Measurements from ENCODE around the gene CLDN25. TPM values are rescaled to one million over a fixed set of nuclear protein-coding genes. Genes with fewer than 3 reads are reported as not detected.
A peak's percentile ranks its signal among the peaks of the same experiment; 100 is the strongest.
"Not testable (repeated sequence)": the region's sequence is repeated elsewhere in the genome, so short reads cannot be mapped to it uniquely, and the experiment has no call there.

The CLDN25 gene
- total and polyA plus RNA-seq, 5 experiments from 2014 or later, result not detected

DNA sequence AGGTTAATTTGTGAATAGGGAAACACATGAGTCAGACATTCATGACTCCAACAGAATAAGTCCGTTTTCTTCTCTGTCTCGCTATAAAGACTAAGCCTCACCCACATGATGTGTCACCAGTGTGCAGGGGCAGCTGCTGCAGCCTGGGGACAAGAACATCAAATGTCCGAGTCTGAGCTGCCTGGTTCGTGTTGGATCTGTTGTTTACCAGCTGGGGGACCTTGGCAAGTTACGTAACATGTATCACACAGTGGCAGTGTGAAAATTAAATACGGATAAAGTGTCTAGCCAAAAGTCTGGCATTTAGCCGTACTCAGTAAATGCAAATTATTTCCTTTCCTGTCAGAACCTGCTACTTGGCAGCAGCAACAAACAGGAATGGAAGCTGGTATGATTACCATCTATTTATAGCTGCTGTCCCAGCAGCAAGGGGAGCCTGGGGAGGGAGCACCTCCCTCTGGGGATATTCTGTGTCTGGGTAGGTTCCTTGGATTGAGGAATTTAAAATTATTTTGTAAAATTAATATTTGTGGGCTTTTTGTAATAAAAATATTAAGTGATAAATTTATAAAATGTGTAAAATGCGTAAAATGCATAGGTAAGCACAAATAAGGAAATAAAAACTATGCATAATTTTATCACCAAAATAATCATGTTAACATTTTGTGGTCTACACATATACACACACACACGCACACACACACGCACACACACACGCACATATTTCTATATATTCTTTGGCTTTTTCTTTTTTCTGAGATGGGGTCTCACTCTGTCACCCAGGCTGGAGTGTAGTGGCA lies 1.3 kb upstream of the CLDN25 start:
- H3K27ac Mint-ChIP-seq, result no peak overlapping the region
- DNase-seq, result no peak
- peaks cover 3 to 25% (median 10%) of the 10 kb centered on the region in 5 donors for H3K27me3 Mint-ChIP-seq
- H3K9me3 Mint-ChIP-seq, result no peaks in the 10 kb centered on the region
- ATAC-seq, result no peak
- H3K36me3 Mint-ChIP-seq, result no peaks in the 10 kb centered on the region
- H3K4me1 Mint-ChIP-seq, result peaks cover 4 to 9% (median 6%) of the 10 kb centered on the region in 4 donors
- POLR2A ChIA-PET, result no interaction called here
- H3K4me3 Mint-ChIP-seq, result no peak overlapping the region

DNA sequence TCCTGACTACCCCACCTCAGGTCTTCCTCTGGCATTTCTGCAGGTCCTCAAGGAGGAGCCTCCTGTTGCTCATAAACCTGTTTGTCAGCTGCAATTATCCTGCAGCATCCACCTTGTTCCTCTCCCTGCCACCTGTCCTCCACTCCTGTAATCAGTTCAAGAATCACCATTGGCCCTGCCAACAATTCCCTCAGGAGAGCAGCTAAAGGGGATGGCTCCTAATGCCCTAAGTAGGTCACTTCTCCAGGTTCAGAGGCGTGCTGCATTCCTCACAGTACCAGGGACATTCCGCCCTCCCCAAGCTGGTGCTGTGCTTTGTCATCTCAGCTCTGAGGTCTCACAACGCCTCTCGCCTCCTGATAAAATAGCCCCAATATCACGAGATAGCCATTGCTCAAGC lies 2.1 kb downstream of the CLDN25 start:
- DNase-seq (no peak), ATAC-seq (no peak)
- H3K27ac Mint-ChIP-seq, result no peak overlapping the region
- H3K4me3 Mint-ChIP-seq, result no peak overlapping the region
- H3K9me3 Mint-ChIP-seq, result no peaks in the 10 kb centered on the region
- no peaks in the 10 kb centered on the region for H3K4me1 Mint-ChIP-seq
- peaks cover 0 to 2% (median 0%) of the 10 kb centered on the region in 3 donors for H3K36me3 Mint-ChIP-seq
- peaks cover 3 to 39% (median 10%) of the 10 kb centered on the region in 5 donors for H3K27me3 Mint-ChIP-seq
- POLR2A ChIA-PET, result no interaction called here

DNA sequence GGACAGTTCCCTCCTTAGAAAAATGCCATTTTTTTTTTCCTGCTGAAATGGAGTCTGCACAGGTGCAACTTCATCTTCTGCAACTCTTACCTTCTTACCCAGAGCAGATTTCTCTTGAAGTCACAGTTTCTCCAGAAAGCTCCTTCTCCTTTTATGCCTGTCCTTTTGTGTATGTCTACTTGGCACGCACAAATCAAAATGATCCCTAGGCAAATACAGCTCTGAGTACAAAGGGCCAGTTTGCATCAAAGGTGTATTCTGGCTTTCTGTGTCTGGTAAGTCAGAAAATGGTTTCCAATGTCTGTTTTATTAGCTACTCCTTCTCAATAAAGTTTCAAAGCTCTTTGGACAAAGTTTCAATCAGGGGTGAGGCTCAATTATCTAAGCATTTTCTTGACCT lies 2.5 kb downstream of the CLDN25 start:
- POLR2A ChIA-PET, result no interaction called here
- DNase-seq, result no peak

DNA sequence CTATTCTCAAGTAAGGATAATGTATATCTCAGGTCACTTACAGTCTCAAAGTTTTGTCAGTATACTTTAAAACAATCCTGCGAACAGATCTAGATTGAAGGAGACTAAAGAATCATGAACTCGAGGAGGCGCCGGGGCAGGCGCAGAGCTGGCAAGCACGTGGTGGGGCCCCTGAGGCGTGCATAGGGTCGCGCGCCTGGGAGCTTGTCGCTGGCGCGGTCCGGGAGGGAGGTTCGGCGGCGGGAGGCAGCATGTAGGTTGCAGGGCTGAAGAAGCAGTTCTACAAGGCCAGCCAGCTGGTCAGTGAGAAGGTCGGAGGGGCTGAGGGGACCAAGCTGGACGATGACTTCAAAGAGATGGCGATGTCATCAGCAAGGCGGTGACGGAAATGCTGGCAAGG lies 9.4 kb downstream of the CLDN25 start:
- H3K4me3 Mint-ChIP-seq, DNase-seq, H3K9me3 Mint-ChIP-seq, H3K4me1 Mint-ChIP-seq, H3K36me3 Mint-ChIP-seq, POLR2A ChIA-PET, ATAC-seq: not testable (repeated sequence)
- peaks cover 2 to 26% (median 11%) of the 10 kb centered on the region in 5 donors for H3K27me3 Mint-ChIP-seq
- H3K27ac Mint-ChIP-seq, result peak overlapping the region in 1 of 10 donors; percentile 29

More for the DNA sequence above, 2.5 kb downstream of the CLDN25 start:
- ATAC-seq, result no peak
- Mint-ChIP-seq H3K36me3 (peaks cover 0 to 2% (median 0%) of the 10 kb centered on the region in 3 donors), H3K27me3 (peaks cover 3 to 43% (median 10%) of the 10 kb centered on the region in 5 donors), H3K4me1 (no peaks in the 10 kb centered on the region), H3K9me3 (no peaks in the 10 kb centered on the region), H3K4me3 (no peak overlapping the region), H3K27ac (no peak overlapping the region)

DNA sequence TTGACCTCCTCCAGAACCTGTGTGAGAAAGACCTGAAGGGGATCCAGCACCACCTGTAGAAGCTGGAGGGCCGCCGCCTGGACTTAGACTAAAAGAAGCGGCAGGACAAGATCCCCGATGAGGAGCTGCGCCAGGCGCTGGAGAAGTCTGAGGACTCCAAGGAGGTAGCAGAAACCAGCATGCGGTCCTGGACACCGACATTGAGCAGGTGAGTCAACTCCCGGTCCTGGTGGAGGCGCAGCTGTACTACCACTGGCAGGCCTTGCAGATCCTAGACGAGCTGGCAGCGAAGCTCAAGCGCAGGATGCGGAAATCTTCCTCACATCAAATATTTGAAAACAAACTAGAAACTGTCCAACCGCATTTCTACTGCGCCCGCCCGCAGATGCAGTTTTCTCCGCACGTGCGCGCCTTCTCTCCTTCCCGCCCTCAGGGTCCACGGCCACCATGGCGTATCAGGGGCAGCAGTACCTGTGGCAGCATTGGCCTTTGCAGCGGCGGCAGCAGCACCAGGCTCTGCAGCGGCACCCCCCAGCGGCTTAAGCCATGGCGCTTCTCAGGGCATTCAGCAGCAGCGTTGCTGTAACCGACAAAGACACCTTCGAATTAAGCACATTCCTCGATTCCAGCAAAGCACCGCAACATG lies 10.2 kb downstream of the CLDN25 start:
- no peak for DNase-seq
- no peak overlapping the region for H3K4me3 Mint-ChIP-seq
- peaks cover 0 to 2% (median 0%) of the 10 kb centered on the region in 3 donors for H3K36me3 Mint-ChIP-seq
- H3K27ac Mint-ChIP-seq, result no peak overlapping the region
- ATAC-seq, result no peak
- peaks cover 2 to 19% (median 10%) of the 10 kb centered on the region in 5 donors for H3K27me3 Mint-ChIP-seq
- H3K9me3 Mint-ChIP-seq, result no peaks in the 10 kb centered on the region
- no peaks in the 10 kb centered on the region for H3K4me1 Mint-ChIP-seq
- POLR2A ChIA-PET, result no interaction called here

DNA sequence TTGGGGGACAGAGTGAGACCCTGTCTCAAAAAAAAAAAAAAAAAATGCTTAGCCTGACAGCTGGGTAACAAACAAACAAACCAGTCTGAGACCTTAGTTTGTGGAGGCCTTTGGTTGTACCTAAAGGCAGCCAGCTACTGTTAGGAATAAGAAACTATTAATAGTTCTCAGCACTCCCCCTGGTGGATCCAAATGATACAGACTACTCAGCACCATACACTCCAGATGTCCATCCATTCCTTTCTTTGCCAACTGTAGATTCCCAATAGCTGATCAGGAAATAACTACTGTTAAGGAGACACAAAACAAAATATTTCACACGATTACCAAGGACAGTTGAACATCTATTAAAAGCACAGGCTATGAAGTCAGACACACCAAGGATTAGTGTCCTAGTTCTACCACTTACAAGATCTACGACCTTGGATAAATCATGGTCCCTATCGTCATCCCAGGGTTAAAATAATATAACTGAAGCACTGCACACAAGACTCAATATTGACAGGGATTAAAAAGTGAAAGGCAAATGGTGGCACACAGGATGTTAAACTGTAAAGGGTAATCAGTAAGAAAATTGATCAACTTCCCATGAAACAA lies 17.2 kb downstream of the CLDN25 start:
- H3K27me3 Mint-ChIP-seq, result no peaks in the 10 kb centered on the region
- no peaks in the 10 kb centered on the region for H3K9me3 Mint-ChIP-seq

DNA sequence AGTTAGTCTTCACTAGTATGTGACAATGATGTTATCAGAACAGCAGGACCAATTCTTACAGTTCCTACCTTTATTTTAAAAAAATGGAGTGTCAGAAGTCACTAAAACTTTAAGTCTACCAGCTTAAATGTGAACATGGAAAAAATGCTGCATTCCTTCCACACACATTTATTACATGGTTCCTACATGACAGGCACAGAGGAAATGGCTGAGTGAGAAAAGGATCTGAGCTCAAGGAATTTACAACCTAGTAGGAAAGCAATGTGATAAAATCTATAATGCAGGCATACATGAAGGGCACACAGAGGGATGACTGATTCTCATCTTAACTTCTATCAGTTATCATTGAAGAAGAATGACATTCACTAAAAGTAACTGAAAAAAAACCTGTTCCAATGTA lies 23.0 kb downstream of the CLDN25 start:
- H3K4me1 Mint-ChIP-seq, result no peaks in the 10 kb centered on the region
- peak overlapping the region in 1 of 10 donors; percentile 17 for H3K27ac Mint-ChIP-seq
- peaks cover 5 to 77% (median 31%) of the 10 kb centered on the region in 3 donors for H3K36me3 Mint-ChIP-seq
- H3K27me3 Mint-ChIP-seq, result no peaks in the 10 kb centered on the region
- no peak for DNase-seq
- no peaks in the 10 kb centered on the region for H3K9me3 Mint-ChIP-seq
- no peak for ATAC-seq
- H3K4me3 Mint-ChIP-seq, result no peak overlapping the region
- POLR2A ChIA-PET, result no interaction called here

More for the DNA sequence above, 17.2 kb downstream of the CLDN25 start:
- Mint-ChIP-seq H3K4me1 (no peaks in the 10 kb centered on the region), H3K27ac (no peak overlapping the region), H3K36me3 (peaks cover 0 to 29% (median 15%) of the 10 kb centered on the region in 3 donors), H3K4me3 (no peak overlapping the region)
- DNase-seq (peak in 4 of 10 donors; percentile 3 to 21 (median 12)), ATAC-seq (peak; percentile 50 to 53)
- POLR2A ChIA-PET, result no interaction called here

DNA sequence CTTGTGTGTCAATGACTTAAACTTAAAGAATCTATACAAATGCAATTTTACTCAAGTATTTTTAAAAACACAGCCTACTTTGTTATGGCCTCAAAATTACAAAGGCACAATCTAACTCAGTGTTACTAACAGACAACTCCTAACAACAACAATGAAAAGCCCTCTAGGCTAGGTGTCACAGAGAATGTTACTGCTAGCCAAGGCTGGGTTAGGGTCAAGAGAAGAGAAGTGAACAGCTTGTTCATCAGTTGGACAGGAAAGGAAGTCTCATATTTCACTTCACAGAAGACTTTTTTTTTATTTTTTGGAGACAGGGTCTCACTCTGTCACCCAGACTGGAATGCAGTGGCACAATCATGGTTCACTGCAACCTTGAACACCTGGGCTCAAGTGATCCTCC lies 26.0 kb downstream of the CLDN25 start:
- peak overlapping the region in 1 of 10 donors; percentile 36 for H3K27ac Mint-ChIP-seq
- ATAC-seq (no peak), DNase-seq (no peak)
- no peaks in the 10 kb centered on the region for H3K9me3 Mint-ChIP-seq
- H3K36me3 Mint-ChIP-seq, result peaks cover 5 to 90% (median 29%) of the 10 kb centered on the region in 3 donors
- no peaks in the 10 kb centered on the region for H3K4me1 Mint-ChIP-seq
- no peaks in the 10 kb centered on the region for H3K27me3 Mint-ChIP-seq
- POLR2A ChIA-PET, result no interaction called here
- no peak overlapping the region for H3K4me3 Mint-ChIP-seq

DNA sequence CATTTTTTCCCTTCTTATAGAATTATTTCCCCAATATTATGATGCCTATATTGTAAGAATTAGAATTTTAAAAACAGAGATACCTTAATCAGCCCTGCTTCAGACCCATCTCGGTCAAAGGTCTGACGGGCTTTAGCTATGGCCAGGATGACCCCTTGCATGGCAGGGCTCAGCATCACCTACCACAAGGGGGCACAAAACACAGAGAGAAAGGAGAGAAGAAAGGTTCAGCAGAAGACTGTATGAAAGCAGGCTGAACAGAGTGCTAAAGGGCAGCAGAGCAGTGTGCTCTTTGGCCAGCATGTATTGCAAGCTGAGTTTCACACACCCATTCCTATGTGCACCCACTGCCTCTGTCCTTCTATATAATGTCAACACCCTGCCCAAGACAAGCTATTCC lies 26.8 kb downstream of the CLDN25 start:
- H3K4me1 Mint-ChIP-seq, result no peaks in the 10 kb centered on the region
- no peak overlapping the region for H3K27ac Mint-ChIP-seq
- DNase-seq (no peak), ATAC-seq (no peak)
- POLR2A ChIA-PET, result no interaction called here
- H3K4me3 Mint-ChIP-seq, result no peak overlapping the region
- no peaks in the 10 kb centered on the region for H3K9me3 Mint-ChIP-seq
- H3K27me3 Mint-ChIP-seq, result no peaks in the 10 kb centered on the region
- H3K36me3 Mint-ChIP-seq, result peaks cover 5 to 90% (median 29%) of the 10 kb centered on the region in 3 donors

DNA sequence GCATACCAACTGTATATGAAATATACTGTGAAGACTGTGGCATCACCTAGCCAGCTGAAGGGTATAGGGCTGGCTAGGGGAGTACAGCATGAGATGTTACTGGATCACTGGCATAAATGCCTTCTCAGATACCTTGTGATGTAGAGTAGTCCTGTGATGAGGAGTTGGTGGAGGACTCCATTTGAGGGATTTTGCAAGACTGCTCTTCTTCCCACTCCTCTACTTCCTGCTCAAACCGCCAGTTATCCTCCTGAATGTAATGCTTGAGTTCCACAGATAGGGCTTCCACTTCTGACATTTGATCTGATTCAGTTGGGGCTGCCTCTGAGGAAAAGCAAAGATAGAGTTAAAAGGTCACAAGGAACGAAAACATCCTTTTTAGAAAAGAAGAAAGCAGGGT lies 29.3 kb downstream of the CLDN25 start:
- peaks cover 5 to 85% (median 19%) of the 10 kb centered on the region in 3 donors for H3K36me3 Mint-ChIP-seq

DNA sequence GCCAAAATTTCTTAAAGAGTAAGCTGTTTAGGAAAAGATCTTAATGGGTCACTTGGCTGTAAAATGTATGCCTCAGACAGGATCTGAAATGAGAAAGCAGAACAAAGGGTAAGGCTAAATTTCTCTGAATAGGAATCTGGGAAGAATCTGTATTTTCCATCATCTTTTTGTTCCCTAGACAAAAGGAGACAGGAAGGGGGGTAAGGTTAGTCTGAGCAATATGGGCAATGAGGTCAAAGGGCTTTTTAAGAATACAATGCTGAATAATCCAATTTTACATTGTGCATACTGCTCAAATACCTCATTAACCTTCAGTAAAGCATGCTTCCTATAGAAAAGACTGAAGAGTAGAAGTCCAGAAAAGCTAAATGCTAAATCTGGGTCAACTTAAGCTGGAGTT lies 34.6 kb downstream of the CLDN25 start:
- Mint-ChIP-seq H3K4me3 (no peak overlapping the region), H3K4me1 (no peaks in the 10 kb centered on the region), H3K27ac (no peak overlapping the region), H3K27me3 (no peaks in the 10 kb centered on the region), H3K9me3 (no peaks in the 10 kb centered on the region), H3K36me3 (peaks cover 0 to 69% (median 27%) of the 10 kb centered on the region in 3 donors)
- POLR2A ChIA-PET, result no interaction called here
- ATAC-seq, result no peak
- no peak for DNase-seq

More for the DNA sequence above, 29.3 kb downstream of the CLDN25 start:
- Mint-ChIP-seq H3K27me3 (no peaks in the 10 kb centered on the region), H3K4me3 (no peak overlapping the region), H3K9me3 (no peaks in the 10 kb centered on the region), H3K27ac (no peak overlapping the region), H3K4me1 (no peaks in the 10 kb centered on the region)
- DNase-seq, result no peak
- no peak for ATAC-seq
- POLR2A ChIA-PET, result no interaction called here

DNA sequence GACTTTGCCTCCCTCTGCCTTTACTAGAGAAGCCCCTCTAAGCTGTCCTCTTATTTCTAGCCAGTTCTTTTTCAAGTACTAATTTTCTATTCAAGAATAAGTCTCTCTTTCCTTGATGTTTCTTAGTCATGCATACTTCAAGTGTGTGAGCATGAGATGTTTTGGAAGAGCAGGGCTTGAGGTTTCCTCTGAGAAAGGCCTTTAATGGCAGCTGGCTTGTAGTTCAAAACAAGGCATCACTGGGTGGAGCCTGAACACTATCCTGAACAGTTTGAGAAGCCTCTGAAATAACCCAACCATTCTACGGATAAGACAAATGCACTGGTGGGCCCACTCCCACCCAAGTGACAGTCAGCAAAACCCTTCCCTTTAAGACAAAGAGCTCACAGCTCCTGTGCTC lies 37.6 kb downstream of the CLDN25 start:
- DNase-seq (no peak), ATAC-seq (no peak)
- H3K9me3 Mint-ChIP-seq, result no peaks in the 10 kb centered on the region
- H3K4me1 Mint-ChIP-seq, result no peaks in the 10 kb centered on the region
- H3K27ac Mint-ChIP-seq, result no peak overlapping the region
- POLR2A ChIA-PET, result no interaction called here
- H3K27me3 Mint-ChIP-seq, result no peaks in the 10 kb centered on the region
- H3K4me3 Mint-ChIP-seq, result no peak overlapping the region
- H3K36me3 Mint-ChIP-seq, result peaks cover 0 to 67% (median 37%) of the 10 kb centered on the region in 3 donors

DNA sequence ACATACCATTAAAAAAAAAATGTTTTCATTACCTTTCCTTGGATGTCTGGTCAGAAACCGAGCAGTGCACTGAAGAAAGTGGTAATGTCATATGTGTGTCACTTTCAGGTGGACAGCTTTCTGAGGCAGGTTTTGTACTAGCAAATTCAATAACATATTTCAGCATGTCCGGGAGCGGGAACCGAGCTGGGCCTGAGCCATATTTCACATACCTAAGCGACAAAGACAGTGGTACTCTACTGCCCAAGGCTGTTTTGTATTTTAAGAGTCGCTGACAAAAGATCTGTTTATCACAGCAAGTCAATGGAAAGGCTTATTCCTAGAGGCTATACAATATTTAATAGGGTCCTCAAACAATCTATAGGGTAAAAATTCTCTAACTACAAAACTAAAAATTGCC lies 38.0 kb downstream of the CLDN25 start:
- H3K9me3 Mint-ChIP-seq, result no peaks in the 10 kb centered on the region
- H3K4me1 Mint-ChIP-seq, result no peaks in the 10 kb centered on the region
- POLR2A ChIA-PET, result no interaction called here
- H3K36me3 Mint-ChIP-seq, result peaks cover 0 to 68% (median 40%) of the 10 kb centered on the region in 3 donors
- no peak for DNase-seq
- H3K27me3 Mint-ChIP-seq, result no peaks in the 10 kb centered on the region
- ATAC-seq, result no peak
- H3K4me3 Mint-ChIP-seq, result no peak overlapping the region
- H3K27ac Mint-ChIP-seq, result no peak overlapping the region

Measured in naive thymus-derived CD8-positive, alpha-beta T cell (primary cell).